ENCODE data around the gene PTPRO. TPM values are rescaled to one million over a fixed set of nuclear protein-coding genes. Genes with fewer than 3 reads are reported as not detected.
A peak's percentile ranks its signal among the peaks of the same experiment; 100 is the strongest.
"Not testable (repeated sequence)": the region's sequence is repeated elsewhere in the genome, so short reads cannot be mapped to it uniquely, and the experiment has no call there.

PTPRO gene
- total RNA-seq, 1 experiment from 2014 or later, result 1.2 TPM

DNA sequence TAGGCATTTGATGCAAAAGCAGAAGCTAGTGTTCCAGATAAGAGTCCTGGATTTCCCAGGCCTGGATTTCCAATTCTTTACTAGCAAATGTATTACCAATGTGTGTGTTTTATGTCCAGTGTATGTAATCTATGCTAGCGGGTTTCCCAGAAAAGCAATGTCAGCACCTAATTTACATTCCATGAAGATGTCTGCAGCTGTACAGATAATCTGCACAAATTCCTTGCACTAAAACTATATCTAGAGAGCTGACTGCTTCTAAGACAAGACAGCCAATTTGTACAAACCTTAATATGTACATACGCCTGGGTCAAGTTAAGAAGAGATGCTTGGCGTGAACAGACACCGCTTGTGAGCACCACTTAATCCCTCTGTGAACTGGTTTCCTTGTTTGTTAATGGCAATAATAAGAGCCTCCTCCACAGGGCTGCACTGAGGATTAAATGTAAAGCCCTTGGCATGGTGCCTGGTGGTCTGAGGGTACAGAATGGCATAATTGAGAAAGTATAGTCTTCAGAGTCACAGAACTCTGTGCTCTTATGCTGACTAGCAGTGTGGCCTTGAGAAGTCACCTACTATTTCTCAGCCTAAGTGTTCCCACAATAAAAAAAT lies 281.3 kb downstream of the PTPRO start:
- DNase-seq (ENCODE audit: low spot score), result no peak

DNA sequence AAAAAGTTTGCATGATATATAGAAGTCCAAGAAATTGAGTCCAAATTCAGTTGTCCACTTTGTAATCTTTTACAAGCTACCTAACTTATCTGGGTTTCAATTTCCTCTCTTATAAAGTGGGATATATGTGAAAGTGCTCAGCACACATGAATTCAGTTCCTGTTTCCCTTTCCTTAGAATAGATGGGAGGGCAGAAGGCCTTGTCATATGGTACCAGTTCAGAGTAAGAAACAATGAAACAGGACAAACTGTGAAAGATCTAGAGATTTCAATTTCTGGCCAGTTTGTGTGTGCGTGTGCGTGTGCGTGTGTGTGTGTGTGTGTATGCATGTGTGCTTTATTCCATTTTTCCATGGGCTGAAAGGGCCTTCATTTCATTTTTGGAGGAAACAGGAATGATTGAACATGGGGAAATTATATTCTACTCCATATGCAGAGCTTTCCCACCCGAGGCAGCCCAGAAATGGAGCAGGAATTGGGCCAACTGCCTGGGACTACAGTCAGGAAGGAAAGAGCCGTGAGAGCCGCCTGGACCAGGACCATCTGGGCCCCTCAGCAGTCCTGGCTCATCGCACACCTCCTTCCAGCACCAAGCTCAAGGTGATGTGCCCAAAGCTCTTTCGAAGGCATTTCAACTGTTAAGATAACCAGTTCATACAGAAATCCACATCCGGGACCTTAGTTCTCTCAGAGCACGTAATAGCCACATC lies 283.7 kb downstream of the PTPRO start:
- DNase-seq (ENCODE audit: low spot score), result no peak

DNA sequence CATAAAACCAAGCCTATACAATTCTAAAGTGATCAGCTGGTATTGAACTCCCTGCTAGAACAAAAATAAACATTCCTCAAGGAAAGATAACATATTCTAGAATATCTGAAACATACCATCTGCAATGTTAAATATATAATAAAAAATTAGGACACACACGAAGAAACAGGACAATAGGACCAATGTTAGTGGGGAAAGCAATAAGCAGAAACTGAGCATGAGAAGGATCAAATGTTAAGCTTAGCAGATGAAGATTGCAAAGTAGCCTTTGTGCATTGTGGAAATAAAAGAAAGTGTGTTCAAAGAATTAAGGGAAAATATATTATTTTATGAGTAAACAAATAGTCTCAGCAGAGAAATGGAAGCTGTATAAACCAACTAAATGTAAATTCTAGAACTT lies 286.1 kb downstream of the PTPRO start:
- DNase-seq (ENCODE audit: low spot score), result no peak

DNA sequence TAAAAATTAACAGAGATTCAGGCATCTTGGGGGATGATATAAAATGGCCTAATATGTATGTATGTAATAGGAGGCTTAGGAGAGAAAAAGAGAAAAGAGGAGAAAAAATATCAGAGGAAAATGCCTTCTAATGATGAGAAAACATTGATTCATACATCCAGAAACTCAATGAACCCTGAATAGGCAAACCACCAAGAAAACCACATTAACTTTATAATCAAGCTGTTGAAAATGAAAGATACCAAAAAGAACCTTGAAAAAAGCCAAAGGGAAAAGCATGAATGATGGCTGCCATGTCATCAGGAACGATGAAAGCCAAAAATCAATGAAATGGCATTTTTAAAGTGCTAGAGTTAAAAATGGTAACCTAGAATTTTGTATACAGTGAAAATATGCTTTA lies 286.6 kb downstream of the PTPRO start:
- no peak for DNase-seq (ENCODE audit: low spot score)

DNA sequence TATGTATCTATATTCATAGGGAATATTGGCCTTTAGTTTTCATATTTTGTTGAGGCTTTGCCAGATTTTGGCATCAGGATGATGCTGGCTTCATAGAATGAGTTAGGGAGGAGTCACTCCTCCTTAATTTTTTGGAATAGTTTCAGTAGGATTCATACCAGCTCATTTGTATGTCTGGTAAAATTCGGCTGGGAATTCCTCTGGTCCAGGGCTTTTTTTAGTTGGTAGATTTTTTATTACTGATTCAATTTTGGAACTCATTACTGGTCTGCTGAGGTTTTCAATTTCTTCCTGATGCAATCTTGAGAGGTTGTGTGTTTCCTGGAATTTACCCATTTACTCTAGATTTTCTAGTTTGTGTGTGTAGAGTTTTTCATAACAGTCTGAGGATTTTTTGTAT lies 291.7 kb downstream of the PTPRO start:
- DNase-seq (ENCODE audit: low spot score), result no peak

DNA sequence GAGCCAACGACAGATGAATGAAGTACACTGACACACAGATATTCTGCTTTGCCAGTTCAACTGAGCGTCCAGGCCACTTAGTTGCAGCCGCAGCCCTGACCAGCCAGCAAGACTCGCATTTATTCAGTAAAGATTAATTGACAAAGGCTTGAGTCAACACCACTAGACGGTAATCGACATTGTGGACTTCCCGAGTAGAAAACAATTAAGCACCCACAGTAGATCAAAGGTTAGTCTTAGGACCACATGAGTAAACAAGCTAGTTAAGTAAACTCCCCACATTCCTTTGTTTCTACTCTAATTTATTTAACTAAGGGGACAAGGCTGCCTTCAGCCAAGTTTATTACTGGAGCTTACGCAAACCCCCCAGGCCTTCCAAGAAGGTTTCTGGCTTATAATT lies 294.2 kb downstream of the PTPRO start:
- not testable (repeated sequence) for DNase-seq (ENCODE audit: low spot score)

DNA sequence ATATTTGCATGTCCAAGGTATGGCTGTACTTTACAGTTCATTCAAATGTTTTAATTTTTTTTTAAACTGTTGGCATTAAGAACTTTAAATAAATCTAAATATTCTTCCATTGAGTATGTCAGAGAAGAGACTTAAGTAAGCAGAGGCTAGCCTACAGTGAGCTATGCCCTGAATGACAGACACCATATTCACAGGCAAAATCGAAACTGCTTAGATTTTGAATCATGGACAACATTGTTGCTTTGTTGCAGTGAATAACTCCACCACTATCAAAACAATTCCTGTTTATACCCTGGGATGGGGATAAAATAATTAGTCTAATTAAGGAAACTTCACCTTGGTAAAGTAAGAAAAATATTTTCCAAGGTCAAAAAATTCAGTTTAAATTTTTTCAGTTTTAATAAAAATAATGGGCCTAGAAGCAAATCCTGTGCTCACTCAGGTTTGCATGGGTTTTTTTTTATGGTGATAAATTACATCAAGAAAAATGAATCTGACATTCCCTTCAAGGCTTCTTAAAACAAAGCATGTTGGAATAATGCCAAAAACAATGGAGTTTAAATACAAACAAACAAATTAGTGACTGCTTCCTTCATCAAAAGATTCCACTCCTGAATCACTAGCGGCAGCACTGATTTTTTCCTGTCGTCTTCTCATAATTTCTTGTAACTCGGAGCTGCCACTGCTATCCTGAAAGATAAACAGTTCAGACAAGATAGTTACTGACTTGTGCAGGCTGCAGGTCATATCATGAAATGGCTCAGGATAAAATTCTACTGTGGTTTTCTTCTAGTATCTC lies 298.6 kb downstream of the PTPRO start:
- no peak for DNase-seq (ENCODE audit: low spot score)

DNA sequence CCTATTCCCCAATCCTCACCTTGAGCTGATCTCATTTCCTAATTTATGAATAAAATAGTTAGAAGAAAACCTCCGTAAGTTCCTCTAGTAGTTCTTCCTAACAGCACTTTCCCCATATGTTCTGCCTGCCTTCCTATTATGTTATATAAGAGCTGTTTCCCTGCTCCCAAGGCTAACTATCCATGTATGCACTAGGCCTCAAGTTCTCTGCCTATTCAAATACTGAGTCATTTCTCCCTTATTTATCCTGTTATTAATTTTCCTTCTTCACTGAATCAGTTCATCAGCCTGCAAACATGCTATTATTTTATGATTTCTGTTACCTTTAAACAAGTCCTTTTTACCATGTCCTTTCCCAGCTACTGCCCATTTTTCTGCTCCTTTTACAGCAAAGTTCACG lies 302.8 kb downstream of the PTPRO start:
- DNase-seq (ENCODE audit: low spot score), result no peak

DNA sequence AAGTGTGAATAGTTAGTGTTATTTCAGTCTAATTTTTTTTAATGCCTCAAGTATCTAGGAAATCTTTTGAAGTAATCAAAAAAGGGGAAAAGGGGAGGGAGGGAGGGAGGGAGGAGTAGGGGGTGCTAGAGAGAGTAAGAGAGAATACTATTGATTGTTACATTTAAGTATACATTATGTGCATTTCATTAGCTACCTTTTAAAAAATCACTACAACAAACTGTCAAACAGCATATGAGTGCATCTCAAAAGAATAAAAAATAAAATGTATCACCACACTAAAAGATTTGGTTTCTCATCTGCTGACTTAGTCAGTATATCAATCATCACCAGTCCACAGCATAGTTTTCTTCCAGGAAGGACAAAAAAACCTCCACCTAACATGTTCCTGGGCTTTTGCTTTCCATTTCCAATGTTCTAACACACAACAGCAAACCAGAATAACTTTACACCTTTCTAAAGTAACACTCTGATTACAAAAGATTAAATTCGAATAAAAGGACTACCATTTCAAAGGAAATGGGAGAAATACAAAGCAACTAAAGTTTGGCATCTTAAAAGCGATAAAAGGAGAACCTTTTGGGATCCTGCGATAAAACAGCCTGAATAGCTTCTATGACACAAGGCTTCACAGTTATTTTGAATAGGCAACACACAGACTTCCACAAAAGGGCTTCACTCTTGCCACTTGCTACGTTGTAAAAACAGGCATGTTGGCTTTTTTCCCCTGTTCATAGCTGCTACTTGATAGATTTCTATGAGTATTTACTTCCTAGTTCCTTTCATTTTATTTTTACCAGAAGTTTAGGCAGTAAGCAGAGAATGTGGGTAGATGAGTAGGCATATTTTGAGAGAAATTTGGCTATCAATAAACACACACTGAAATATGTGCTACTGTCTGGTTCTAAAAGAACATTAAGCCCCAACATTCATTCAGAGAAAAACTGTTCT lies 306.0 kb downstream of the PTPRO start:
- peak; percentile 22 for DNase-seq (ENCODE audit: low spot score)

DNA sequence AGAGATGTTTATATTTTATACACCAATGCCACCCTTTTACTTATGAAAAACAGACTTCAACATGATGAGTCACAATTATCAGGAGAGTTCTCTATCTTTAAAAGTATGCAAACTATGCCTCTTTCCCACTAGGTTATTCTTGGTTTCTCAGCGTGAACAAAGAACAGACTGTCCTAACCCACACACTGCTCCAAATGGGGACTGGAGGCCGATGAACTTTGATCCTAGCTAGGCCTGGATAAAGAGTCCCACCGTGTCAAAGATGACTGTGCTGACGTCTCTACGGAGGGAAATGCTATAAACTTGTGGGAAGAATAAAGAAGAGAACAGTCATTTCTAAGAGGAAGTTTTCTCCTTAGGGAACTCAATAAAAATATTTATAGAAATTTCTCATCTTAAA lies 306.8 kb downstream of the PTPRO start:
- DNase-seq (ENCODE audit: low spot score), result peak; percentile 85

DNA sequence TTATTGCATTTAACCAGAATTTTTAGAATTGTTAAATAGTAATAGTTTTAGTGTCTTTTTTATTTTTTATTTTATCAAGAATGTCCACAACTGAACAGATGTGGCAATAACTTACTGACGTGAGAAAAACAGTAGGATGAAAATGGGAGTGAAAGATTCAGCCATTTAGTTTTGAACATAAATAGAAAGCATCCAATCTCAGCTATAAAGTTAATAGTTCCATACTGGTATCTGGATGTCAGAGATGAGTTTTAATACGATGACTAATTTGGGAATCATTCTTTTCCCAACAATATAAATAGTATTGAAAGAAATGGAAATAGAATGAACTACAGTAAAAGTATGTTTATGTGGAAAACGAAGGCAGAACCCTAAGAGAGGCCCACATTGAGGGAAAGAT lies 307.5 kb downstream of the PTPRO start:
- no peak for DNase-seq (ENCODE audit: low spot score)

DNA sequence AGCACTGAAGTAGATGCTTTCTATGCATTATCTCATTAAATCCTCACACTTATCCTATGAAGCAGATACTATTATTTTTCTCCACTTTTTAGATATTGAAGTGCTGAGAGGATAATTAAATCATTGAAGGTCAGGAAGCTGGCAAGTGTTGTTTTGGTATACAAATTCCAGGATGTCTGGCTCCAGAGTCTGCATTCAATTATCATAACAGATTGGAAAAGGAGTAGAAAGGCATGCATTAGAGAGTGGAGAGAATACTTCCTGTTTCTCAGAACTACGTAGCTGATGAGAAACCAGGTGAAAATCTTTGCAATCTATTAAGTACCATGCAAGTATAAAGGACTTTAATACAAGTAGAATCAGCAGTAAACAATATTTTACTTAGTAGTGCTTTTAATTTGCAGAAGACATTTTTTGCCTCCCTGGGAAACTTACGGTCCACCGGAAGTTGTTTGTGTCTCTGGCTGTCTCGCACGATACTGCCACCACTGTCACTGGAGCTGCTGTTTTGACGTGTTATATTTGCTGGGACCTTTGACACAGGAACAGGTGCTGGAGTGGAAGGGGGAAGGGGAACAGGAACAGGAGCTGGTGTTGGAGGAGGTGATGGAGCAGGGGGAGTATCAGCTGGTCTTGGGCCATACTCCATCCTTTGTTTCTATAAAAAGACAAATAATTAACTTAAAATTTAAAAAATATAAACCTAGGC lies 308.9 kb downstream of the PTPRO start:
- DNase-seq (ENCODE audit: low spot score), result no peak

DNA sequence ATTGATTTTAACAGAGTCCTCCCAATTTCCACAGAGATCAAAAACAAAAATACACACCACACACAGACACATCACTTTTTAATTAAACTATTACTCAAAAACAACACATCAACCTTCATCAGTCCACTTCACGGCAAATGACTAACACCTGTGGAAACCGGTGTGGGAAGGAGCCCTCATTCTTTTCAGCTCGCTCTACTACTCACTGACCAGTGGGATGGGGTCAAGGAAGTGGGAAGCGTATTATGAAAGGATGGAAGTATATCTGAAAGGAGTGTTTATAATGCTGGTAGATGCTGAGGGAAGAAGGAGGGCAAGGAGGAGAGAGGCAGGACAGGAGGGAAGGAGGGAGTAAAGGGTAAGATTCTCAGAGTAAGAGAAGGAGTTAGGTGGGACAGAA lies 310.4 kb downstream of the PTPRO start:
- no peak for DNase-seq (ENCODE audit: low spot score)

DNA sequence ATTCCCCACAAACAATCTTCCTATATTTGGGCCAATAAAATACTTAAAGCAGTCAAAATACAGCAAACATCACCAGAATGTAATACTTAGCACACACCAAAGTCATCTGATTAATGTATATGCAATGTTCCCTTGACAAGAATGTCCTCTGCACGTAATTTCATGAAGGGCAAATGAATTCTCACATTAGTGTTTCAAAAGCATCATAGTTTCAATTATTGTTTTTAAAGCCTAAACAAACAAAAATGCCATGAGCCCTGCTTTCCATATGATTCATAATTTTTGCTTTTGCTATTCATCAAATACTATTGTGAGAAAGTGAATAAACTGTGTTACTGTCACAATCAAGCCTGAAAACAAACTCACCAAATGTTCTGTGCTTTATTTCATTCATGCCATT lies 310.9 kb downstream of the PTPRO start:
- DNase-seq (ENCODE audit: low spot score), result no peak

DNA sequence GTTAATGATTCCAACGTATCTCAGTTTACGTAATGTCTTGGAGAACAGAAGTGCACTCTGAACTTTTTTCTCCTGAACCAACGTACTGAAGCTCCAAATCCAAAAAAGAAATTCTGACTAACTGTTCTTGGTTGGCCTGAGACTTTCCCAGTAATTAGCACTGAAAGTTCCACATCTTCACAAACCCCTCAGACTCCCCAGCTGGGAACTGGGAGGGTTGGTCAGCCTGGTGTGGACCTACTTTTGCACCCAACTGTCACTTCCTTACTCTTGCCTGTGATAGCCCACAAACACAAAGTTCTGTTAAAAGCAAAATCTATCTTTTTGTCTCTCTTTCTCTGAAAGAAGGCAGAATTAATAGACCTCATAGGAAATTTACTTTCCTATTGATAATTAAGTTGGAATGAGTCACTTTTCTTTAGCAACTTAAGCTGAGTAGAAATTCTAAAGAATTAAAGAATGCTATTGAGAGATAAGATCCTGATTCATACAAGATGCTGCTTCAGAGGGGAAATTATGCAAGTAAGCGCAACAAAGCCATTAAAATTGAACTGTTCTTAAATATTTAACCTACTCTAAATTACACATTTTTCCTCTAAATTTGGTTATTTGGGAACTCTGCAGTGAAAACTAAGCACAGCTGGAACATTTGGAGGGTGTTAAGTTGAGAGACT lies 311.8 kb downstream of the PTPRO start:
- no peak for DNase-seq (ENCODE audit: low spot score)

DNA sequence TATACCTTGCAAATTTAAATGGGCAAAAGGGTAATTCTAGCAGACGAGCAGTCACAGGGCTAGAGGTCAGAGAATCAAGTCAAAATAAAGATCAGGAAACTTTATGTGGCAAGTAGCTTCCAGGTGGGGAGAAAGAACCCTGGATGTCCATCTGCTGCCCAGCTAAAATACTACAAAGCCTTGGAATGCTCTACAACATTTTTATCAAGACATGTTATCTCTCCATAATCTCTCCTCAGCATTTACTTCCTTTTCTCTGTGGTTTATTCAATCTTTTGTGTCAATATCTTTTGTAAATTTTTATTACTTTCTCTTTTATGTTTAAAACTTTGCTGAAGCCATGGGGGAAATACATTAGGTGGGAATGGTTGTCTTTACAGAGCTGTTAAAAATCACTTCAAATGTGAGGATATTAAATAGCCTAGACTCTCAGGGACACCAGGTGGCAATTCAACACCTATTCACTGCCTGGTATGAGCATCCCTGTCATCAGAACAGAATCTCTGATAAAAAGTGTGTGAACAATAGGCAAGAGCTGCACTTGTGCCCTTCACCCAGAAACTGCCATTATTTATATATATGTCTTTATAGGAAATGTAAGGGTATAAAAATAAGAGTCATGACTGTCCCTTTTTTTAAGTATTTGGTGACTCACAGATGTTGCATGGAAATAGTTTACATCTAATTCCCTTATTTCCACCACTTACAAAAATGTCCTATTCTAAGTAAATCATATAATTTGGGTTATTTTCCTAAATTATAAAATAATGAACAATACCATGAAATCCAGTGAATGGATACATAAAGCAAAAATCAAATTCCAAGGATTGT lies 314.0 kb downstream of the PTPRO start:
- no peak for DNase-seq (ENCODE audit: low spot score)

DNA sequence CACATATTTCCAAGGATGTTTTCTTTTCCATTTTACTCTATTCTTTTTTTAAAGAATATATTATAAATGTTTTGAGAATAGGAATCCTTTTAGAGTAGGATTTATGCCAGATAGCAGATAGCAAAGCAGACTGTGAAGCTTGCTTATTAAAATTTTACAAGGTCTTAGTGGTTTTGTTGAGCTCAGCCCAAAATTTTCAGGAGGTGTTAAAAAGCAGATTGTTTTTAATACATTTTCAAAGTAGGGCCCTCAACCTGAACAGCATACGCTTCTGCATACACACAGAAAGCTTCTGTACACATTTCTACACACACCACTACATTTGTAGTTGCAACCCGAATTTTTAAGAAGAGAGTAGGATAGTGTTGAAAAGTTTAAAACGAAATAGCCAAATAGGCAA lies 315.9 kb downstream of the PTPRO start:
- DNase-seq (ENCODE audit: low spot score), result no peak

DNA sequence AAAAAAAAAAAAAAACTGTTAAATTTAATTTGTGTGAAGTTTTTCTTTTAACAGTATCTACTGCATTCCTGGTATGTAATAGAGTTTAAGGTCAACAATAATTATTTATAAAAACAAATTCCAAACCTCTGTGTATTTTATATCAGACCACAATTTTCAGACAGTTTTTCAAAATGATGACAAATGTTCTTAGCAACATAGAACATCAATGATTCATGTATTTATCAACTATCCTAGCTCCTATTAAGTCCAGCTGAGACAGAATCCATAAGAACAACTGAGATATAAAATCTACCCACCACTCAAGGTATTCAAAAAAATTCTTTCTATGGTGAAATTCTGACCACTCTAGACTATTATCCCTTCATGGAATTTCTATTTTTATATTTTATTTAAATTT lies 322.4 kb downstream of the PTPRO start:
- DNase-seq (ENCODE audit: low spot score), result no peak

DNA sequence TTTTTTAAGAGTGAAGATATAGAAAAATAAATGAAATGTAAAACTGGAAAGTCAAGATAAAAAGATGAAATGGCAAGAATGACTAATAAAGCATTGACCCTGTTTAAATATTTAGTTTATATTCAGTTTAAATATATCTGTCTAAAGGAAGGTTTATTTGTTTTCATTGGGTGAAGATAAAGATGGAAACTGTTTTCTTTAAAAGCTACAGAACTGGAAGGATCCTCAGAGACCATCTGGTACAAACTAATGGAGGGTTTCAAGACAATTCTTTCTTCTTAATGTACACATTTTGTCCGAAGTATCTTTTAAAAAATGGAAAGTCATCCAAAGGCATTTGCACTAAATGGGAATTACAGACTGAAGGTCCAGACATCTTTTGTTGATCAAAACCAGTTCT lies 324.3 kb downstream of the PTPRO start:
- no peak for DNase-seq (ENCODE audit: low spot score)

Data from H4 (cell line).